ENCODE data around the gene ZFR2.

Gene ZFR2

GRCh38 chr19:3850320-3850972 lies 18.4 kb downstream of the ZFR2 start:
- Histone ChIP-seq H3K4me1 (no peaks in the 10 kb centered on the region), H3K36me3 (no peaks in the 10 kb centered on the region), H3K27ac (no peak overlapping the region), H3K9me3 (peaks cover 0 to 20% (median 16%) of the 10 kb centered on the region in 3 donors), H3K4me3 (no peak overlapping the region), H3K27me3 (peaks cover 0 to 5% of the 10 kb centered on the region in 2 donors)
- DNase-seq, result no peak
- no peak for TF ChIP-seq CTCF (IDR thresholded peaks at IDR 0.05)
- intact Hi-C loops (cut with DNase I; ENCODE audit: low total_unique reads), result no loop called here

GRCh38 chr19:3849787-3850186 lies 19.1 kb downstream of the ZFR2 start:
- Histone ChIP-seq H3K4me3 (no peak overlapping the region), H3K9me3 (peaks cover 0 to 20% (median 16%) of the 10 kb centered on the region in 3 donors), H3K4me1 (no peaks in the 10 kb centered on the region), H3K36me3 (no peaks in the 10 kb centered on the region), H3K27ac (no peak overlapping the region), H3K27me3 (peaks cover 0 to 7% of the 10 kb centered on the region in 2 donors)
- intact Hi-C loops (cut with DNase I; ENCODE audit: low total_unique reads), result no loop called here
- no peak for DNase-seq
- TF ChIP-seq CTCF (IDR thresholded peaks at IDR 0.05), result no peak

- H3K4me3 ChIP-seq, result no peak overlapping the region
- no peak for DNase-seq
- H3K27ac ChIP-seq, result no peak overlapping the region
- intact Hi-C loops (cut with DNase I; ENCODE audit: low total_unique reads), result no loop called here
- peaks cover 0 to 20% (median 16%) of the 10 kb centered on the region in 3 donors for H3K9me3 ChIP-seq
- no peak for TF ChIP-seq CTCF (IDR thresholded peaks at IDR 0.05)
- no peaks in the 10 kb centered on the region for H3K36me3 ChIP-seq
- peaks cover 0 to 12% of the 10 kb centered on the region in 2 donors for H3K27me3 ChIP-seq
- no peaks in the 10 kb centered on the region for H3K4me1 ChIP-seq
Observed at GRCh38 chr19:3849092-3849491, 19.7 kb downstream of the ZFR2 start.

GRCh38 chr19:3844596-3844995 lies 24.2 kb downstream of the ZFR2 start:
- TF ChIP-seq CTCF (IDR thresholded peaks at IDR 0.05), result no peak
- H3K9me3 ChIP-seq, result no peaks in the 10 kb centered on the region
- intact Hi-C loops (cut with DNase I; ENCODE audit: low total_unique reads), result no loop called here

GRCh38 chr19:3842948-3843347 lies 25.9 kb downstream of the ZFR2 start:
- Histone ChIP-seq H3K27me3 (peaks cover 0 to 27% of the 10 kb centered on the region in 2 donors), H3K4me3 (no peak overlapping the region), H3K9me3 (no peaks in the 10 kb centered on the region), H3K36me3 (no peaks in the 10 kb centered on the region), H3K27ac (no peak overlapping the region), H3K4me1 (no peaks in the 10 kb centered on the region)
- TF ChIP-seq CTCF (IDR thresholded peaks at IDR 0.05), result no peak
- intact Hi-C loops (cut with DNase I; ENCODE audit: low total_unique reads), result no loop called here
- no peak for DNase-seq

More at GRCh38 chr19:3844596-3844995, 24.2 kb downstream of the ZFR2 start:
- Histone ChIP-seq H3K27ac (no peak overlapping the region), H3K4me3 (no peak overlapping the region), H3K36me3 (no peaks in the 10 kb centered on the region), H3K4me1 (no peaks in the 10 kb centered on the region), H3K27me3 (peaks cover 0 to 27% of the 10 kb centered on the region in 2 donors)
- DNase-seq, result no peak

Data from tibial artery (tissue), 4 donors.